ENCODE data around the gene GUCY1A2. TPM values are rescaled to one million over a fixed set of nuclear protein-coding genes. Genes with fewer than 3 reads are reported as not detected.

The GUCY1A2 gene
- polyA plus RNA-seq, 3 donors: not detected

- intact Hi-C loops (cut with micrococcal nuclease): no loop called here
- Histone ChIP-seq H3K27me3 (ENCODE audit: control insufficient read depth in 2 of 2, insufficient read depth in 2 of 2, low read length in 2 of 2) (no peaks in the 10 kb centered on the region), H3K4me2 (replicated peaks; ENCODE audit: extremely low read depth, low read length, poor library complexity, severe bottlenecking) (no peak overlapping the region), H3K79me2 (ENCODE audit: insufficient read depth, low read length) (no peaks in the 10 kb centered on the region), H2AFZ (ENCODE audit: insufficient read depth, low read depth, low read length, poor library complexity, severe bottlenecking) (no peak overlapping the region), H3K4me1 (ENCODE audit: control insufficient read depth in 1 of 2, insufficient read depth in 2 of 2, low read length in 2 of 2) (no peaks in the 10 kb centered on the region), H3K36me3 (replicated peaks in 1 of 2; ENCODE audit: control insufficient read depth in 1 of 2, insufficient read depth in 2 of 2, low read length in 2 of 2) (no peaks in the 10 kb centered on the region), H4K20me1 (ENCODE audit: insufficient read depth, low read length) (no peaks in the 10 kb centered on the region), H3K4me3 (replicated peaks in 1 of 3; ENCODE audit: low read depth in 2 of 3, low read length in 3 of 3) (no peak overlapping the region), H3K27ac (ENCODE audit: low read depth in 1 of 2, low read length in 2 of 2) (no peak overlapping the region), H3K9ac (ENCODE audit: insufficient read depth, low read length, poor library complexity, severe bottlenecking) (no peak overlapping the region), H3K9me3 (replicated peaks in 1 of 2; ENCODE audit: control insufficient read depth in 1 of 2, insufficient read depth in 1 of 2, low read length in 2 of 2) (no peaks in the 10 kb centered on the region)
- no CpG with 5 or more reads among the region's 1 CpG for WGBS (ENCODE audit: insufficient coverage)
- Mint-ChIP-seq H3K4me1 (no peaks in the 10 kb centered on the region), H3K27me3 (ENCODE audit: low read depth in 3 of 3) (no peaks in the 10 kb centered on the region), H3K9me3 (peaks cover 0 to 3% (median 0%) of the 10 kb centered on the region in 7 donors), H3K4me3 (no peak overlapping the region), H3K36me3 (no peaks in the 10 kb centered on the region), H3K27ac (no peak overlapping the region)
- no peak for DNase-seq
- TF ChIP-seq CTCF (IDR thresholded peaks at IDR 0.05): no peak
Measured at GRCh38 chr11:106679581-106679980, 338.7 kb downstream of the GUCY1A2 start.

- no peak for DNase-seq
- no CpG with 5 or more reads among the region's 3 CpGs for WGBS (ENCODE audit: insufficient coverage)
- H3K79me2 ChIP-seq (ENCODE audit: insufficient read depth, low read length): no peaks in the 10 kb centered on the region
- Mint-ChIP-seq H3K4me3 (no peak overlapping the region), H3K4me1 (no peaks in the 10 kb centered on the region), H3K27ac (no peak overlapping the region), H3K9me3 (peaks cover 0 to 3% (median 0%) of the 10 kb centered on the region in 7 donors), H3K36me3 (no peaks in the 10 kb centered on the region), H3K27me3 (ENCODE audit: low read depth in 3 of 3) (no peaks in the 10 kb centered on the region)
- H3K4me2 ChIP-seq (replicated peaks; ENCODE audit: extremely low read depth, low read length, poor library complexity, severe bottlenecking): no peak overlapping the region
- intact Hi-C loops (cut with micrococcal nuclease): no loop called here
- H3K4me3 ChIP-seq (replicated peaks in 1 of 3; ENCODE audit: low read depth in 2 of 3, low read length in 3 of 3): no peak overlapping the region
- no peaks in the 10 kb centered on the region for H3K4me1 ChIP-seq (ENCODE audit: control insufficient read depth in 1 of 2, insufficient read depth in 2 of 2, low read length in 2 of 2)
- no peaks in the 10 kb centered on the region for H3K27me3 ChIP-seq (ENCODE audit: control insufficient read depth in 2 of 2, insufficient read depth in 2 of 2, low read length in 2 of 2)
- H3K9ac ChIP-seq (ENCODE audit: insufficient read depth, low read length, poor library complexity, severe bottlenecking): no peak overlapping the region
- H4K20me1 ChIP-seq (ENCODE audit: insufficient read depth, low read length): no peaks in the 10 kb centered on the region
- TF ChIP-seq CTCF (IDR thresholded peaks at IDR 0.05): no peak
- no peak overlapping the region for H2AFZ ChIP-seq (ENCODE audit: insufficient read depth, low read depth, low read length, poor library complexity, severe bottlenecking)
- H3K9me3 ChIP-seq (replicated peaks in 1 of 2; ENCODE audit: control insufficient read depth in 1 of 2, insufficient read depth in 1 of 2, low read length in 2 of 2): no peaks in the 10 kb centered on the region
- H3K36me3 ChIP-seq (replicated peaks in 1 of 2; ENCODE audit: control insufficient read depth in 1 of 2, insufficient read depth in 2 of 2, low read length in 2 of 2): no peaks in the 10 kb centered on the region
- H3K27ac ChIP-seq (ENCODE audit: low read depth in 1 of 2, low read length in 2 of 2): no peak overlapping the region
Measured at GRCh38 chr11:106679181-106679580, 339.1 kb downstream of the GUCY1A2 start.

All from CD14-positive monocyte (primary cell).